Activated CD4-positive, alpha-beta T cell treated with anti-CD3 and anti-CD28 coated beads, Interleukin-2, Interleukin-6, amounts not matched to agents 100 ng/mL and 50 ng/mL, durations not matched to agents 16 hours and 8 hours (primary cell): ENCODE measurements around the gene NMRAL1.

Experiments
- DNase-seq: peaks from one replicate; pipeline ENCODE4 v3.0.0-alpha.2; 2020

Gene NMRAL1

GRCh38 chr16:4463522-4464163 lies 10.8 kb downstream of the NMRAL1 start:
- no peak for DNase-seq

GRCh38 chr16:4461250-4462085 lies 13.0 kb downstream of the NMRAL1 start:
- no peak for DNase-seq

- no peak for DNase-seq
Observed at GRCh38 chr16:4460936-4461249, 13.5 kb downstream of the NMRAL1 start.

- DNase-seq: no peak
Observed at GRCh38 chr16:4455951-4456350, 18.5 kb downstream of the NMRAL1 start.

- DNase-seq: no peak
Observed at GRCh38 chr16:4455081-4455480, 19.3 kb downstream of the NMRAL1 start.

GRCh38 chr16:4454623-4455022 lies 19.8 kb downstream of the NMRAL1 start:
- no peak for DNase-seq

- DNase-seq: no peak
Observed at GRCh38 chr16:4452674-4453073, 21.8 kb downstream of the NMRAL1 start.

- no peak for DNase-seq
Observed at GRCh38 chr16:4450931-4451519, 23.4 kb downstream of the NMRAL1 start.

- DNase-seq: no peak
Observed at GRCh38 chr16:4450430-4450829, 24.0 kb downstream of the NMRAL1 start.

- DNase-seq: no peak
Observed at GRCh38 chr16:4443986-4444385, 30.4 kb downstream of the NMRAL1 start.

GRCh38 chr16:4443271-4443670 lies 31.2 kb downstream of the NMRAL1 start:
- DNase-seq: no peak

- no peak for DNase-seq
Observed at GRCh38 chr16:4442371-4442770, 32.1 kb downstream of the NMRAL1 start.

- no peak for DNase-seq
Observed at GRCh38 chr16:4437366-4437765, 37.1 kb downstream of the NMRAL1 start.

- no peak for DNase-seq
Observed at GRCh38 chr16:4435337-4436067, 38.9 kb downstream of the NMRAL1 start.

- DNase-seq: no peak
Observed at GRCh38 chr16:4433914-4434787, 40.3 kb downstream of the NMRAL1 start.

- no peak for DNase-seq
Observed at GRCh38 chr16:4433228-4433627, 41.2 kb downstream of the NMRAL1 start.

- DNase-seq: no peak
Observed at GRCh38 chr16:4431023-4431422, 43.4 kb downstream of the NMRAL1 start.

- no peak for DNase-seq
Observed at GRCh38 chr16:4428500-4428899, 45.9 kb downstream of the NMRAL1 start.

GRCh38 chr16:4426722-4427372 lies 47.6 kb downstream of the NMRAL1 start:
- DNase-seq: no peak

- no peak for DNase-seq
Observed at GRCh38 chr16:4426021-4426684, 48.3 kb downstream of the NMRAL1 start.

GRCh38 chr16:4425378-4426020 lies 48.9 kb downstream of the NMRAL1 start, which contains the start of gene DNAJA3:
Gene DNAJA3, plus strand, starts transcription at chr16:4425868. Its CDS starts 14 bp downstream, at chr16:4425882.
- DNase-seq: peak; percentile 95
